HUES64 (cell line): ENCODE results near the gene ITGBL1.
"Not testable (repeated sequence)": the region's sequence is repeated elsewhere in the genome, so short reads cannot be mapped to it uniquely, and the experiment has no call there.

Experiments used
- H3K27ac ChIP-seq: 2 replicates; pipeline ENCODE4 v1.7.0; 2013; ENCODE audit warnings: low read depth, low read length, inconsistent platforms
- H3K27me3 ChIP-seq: 2 replicates; pipeline ENCODE4 v1.6.1; 2013; ENCODE audit warnings: mild to moderate bottlenecking, low read length; ENCODE audit not compliant: insufficient read depth
- H3K36me3 ChIP-seq: 2 replicates; pipeline ENCODE4 v1.6.1; 2013; ENCODE audit warnings: mild to moderate bottlenecking, low read length; ENCODE audit not compliant: insufficient read depth
- H3K4me1 ChIP-seq: 2 replicates; pipeline ENCODE4 v1.6.1; 2013; ENCODE audit warnings: mild to moderate bottlenecking, low read length, moderate library complexity; ENCODE audit not compliant: insufficient read depth
- H3K4me3 ChIP-seq: 2 replicates; pipeline ENCODE4 v1.5.1; 2013; ENCODE audit warnings: mild to moderate bottlenecking, low read length, moderate library complexity
- H3K9ac ChIP-seq: 2 replicates; pipeline ENCODE4 v1.6.1; 2013; ENCODE audit warnings: mild to moderate bottlenecking, low read depth, low read length
- H3K9me3 ChIP-seq: 2 replicates; pipeline ENCODE4 v1.6.1; 2013; ENCODE audit warnings: low read depth, low read length; ENCODE audit not compliant: insufficient read depth
- WGBS: fragments of 150-250, 120-280 bp; methylation state at CpG from one replicate; pipeline ENCODE4 v1.1.7; 2013; ENCODE audit warnings: missing lambda C conversion rate; 5-methylcytosine and 5-hydroxymethylcytosine counted together

Gene ITGBL1

GRCh38 chr13:101536079-101536478, 83.6 kb downstream of the ITGBL1 start:
- Histone ChIP-seq H3K4me3 (no peak overlapping the region), H3K4me1 (no peaks in the 10 kb centered on the region), H3K27me3 (no peaks in the 10 kb centered on the region), H3K9me3 (no peaks in the 10 kb centered on the region), H3K36me3 (no peaks in the 10 kb centered on the region), H3K27ac (no peak overlapping the region), H3K9ac (no peak overlapping the region)
- WGBS: 88% methylated on average over 2 of the region's 3 CpGs

DNA sequence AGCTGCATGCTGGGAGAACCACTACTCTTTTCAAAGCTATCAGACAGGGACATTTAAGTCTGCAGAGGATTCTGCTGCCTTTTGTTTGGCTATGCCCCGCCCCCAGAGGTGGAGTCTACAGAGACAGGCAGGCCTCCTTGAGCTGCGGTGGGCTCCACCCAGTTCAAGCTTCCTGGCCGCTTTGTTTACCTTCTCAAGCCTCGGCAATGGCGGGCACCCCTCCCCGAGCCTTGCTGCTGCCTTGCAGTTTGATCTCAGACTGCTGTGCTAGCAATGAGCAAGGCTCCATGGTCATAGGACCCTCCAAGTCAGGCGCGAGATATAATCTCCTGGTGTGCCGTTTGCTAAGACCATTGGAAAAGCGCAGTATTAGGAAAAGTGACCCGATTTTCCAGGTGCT, 92.1 kb downstream of the ITGBL1 start:
- H3K27ac ChIP-seq, H3K4me1 ChIP-seq, H3K36me3 ChIP-seq, H3K4me3 ChIP-seq, H3K27me3 ChIP-seq, H3K9ac ChIP-seq, H3K9me3 ChIP-seq: not testable (repeated sequence)
- 90% methylated on average over 11 of the region's 11 CpGs for whole genome bisulfite sequencing

DNA sequence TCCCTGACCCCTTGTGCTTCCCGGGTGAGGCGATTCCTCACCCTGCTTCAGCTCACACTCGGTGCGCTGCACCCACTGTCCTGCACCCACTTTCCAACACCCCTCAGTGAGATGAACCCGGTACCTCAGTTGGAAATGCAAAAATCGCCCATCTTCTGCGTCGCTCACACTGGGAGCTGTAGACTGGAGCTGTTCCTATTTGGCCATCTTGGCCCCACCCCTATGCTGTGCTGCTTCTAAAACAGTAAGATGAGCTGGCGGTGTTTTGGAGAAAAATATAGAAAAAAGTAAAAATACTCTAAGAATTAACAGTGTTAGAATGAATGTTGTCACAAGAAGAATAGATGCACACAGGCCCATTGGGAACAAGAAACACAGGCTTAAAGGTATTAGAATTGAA, 92.5 kb downstream of the ITGBL1 start:
- Histone ChIP-seq H3K27me3 (no peaks in the 10 kb centered on the region), H3K27ac (no peak overlapping the region), H3K4me3 (no peak overlapping the region), H3K9me3 (peaks cover 7% of the 10 kb centered on the region; the same call in 1 of the 2 replicates), H3K9ac (no peak overlapping the region), H3K36me3 (no peaks in the 10 kb centered on the region), H3K4me1 (no peaks in the 10 kb centered on the region)
- 97% methylated on average over 9 of the region's 9 CpGs for WGBS

DNA sequence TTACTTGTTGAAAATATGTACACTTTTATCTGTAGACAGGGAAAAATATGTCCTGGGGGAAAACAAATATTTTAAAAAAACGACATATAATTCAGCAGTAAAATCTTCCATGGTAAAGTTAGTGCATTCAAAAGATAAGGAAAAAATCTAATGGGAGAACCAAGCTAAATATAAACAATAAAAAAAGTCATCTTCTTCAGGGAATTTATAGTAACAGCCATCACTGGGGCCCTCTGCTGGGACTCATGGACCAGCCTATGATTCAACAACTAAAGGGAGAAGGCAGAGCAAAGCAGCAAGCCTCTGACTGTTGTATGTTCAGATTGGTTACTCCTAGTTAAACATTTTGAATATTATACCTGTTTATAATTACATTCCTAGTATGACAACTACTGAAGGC, 93.0 kb downstream of the ITGBL1 start:
- Histone ChIP-seq H3K27me3 (no peaks in the 10 kb centered on the region), H3K4me1 (no peaks in the 10 kb centered on the region), H3K36me3 (no peaks in the 10 kb centered on the region), H3K27ac (no peak overlapping the region), H3K9me3 (peaks cover 7% of the 10 kb centered on the region; the same call in 1 of the 2 replicates), H3K4me3 (no peak overlapping the region), H3K9ac (no peak overlapping the region)
- no CpG with 5 or more reads among the region's 1 CpG for WGBS

DNA sequence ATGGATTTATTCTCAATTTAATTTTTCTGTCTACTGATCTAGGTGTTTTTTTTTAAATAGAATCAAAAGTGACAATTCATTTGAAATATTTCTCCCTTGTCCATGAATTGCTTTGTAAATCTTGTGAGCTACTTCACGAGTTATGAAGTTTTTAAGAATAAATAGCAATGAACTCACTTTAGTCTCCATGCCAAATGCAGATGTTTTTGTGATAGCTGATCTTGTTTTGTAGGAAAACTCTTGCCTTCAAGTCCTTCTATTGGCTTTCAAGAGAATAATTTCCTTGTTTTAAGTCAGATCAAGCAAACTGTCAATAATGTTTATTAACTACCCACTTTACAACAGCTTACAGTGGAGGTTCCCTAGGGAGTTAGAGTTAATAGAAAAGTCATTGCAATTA, 99.8 kb downstream of the ITGBL1 start:
- Histone ChIP-seq H3K9me3 (no peaks in the 10 kb centered on the region), H3K36me3 (no peaks in the 10 kb centered on the region), H3K27me3 (no peaks in the 10 kb centered on the region), H3K9ac (no peak overlapping the region), H3K4me1 (no peaks in the 10 kb centered on the region), H3K4me3 (no peak overlapping the region), H3K27ac (no peak overlapping the region)
- WGBS: 100% methylated on average over 1 of the region's 1 CpG

DNA sequence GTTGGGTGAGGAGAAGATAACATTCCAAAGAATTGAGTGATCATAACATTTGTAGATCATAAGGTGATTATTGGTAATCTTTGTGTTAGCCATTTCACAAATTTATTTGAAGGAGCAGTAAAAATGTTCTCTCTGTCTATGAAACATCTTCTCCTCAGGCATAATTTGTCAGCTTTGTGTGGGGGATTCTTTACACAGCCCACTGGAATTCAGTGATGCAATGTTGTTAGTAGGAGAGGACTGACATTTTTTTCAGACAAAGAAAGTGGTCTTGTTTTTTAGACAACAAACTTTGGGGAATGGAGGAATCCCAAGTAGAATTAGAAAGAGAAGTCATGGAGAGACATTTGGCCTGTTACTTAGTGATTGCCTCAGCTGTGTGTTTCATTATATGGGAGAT, 100.3 kb downstream of the ITGBL1 start:
- no peaks in the 10 kb centered on the region for H3K36me3 ChIP-seq
- H3K27me3 ChIP-seq: no peaks in the 10 kb centered on the region
- no peaks in the 10 kb centered on the region for H3K4me1 ChIP-seq
- no peak overlapping the region for H3K9ac ChIP-seq
- no peak overlapping the region for H3K27ac ChIP-seq
- H3K9me3 ChIP-seq: no peaks in the 10 kb centered on the region
- H3K4me3 ChIP-seq: no peak overlapping the region

GRCh38 chr13:101554420-101555125, 102.1 kb downstream of the ITGBL1 start:
- Histone ChIP-seq H3K9me3 (no peaks in the 10 kb centered on the region), H3K27me3 (no peaks in the 10 kb centered on the region), H3K36me3 (no peaks in the 10 kb centered on the region), H3K9ac (no peak overlapping the region), H3K4me1 (peaks cover 4% of the 10 kb centered on the region; the same call in 1 of the 2 replicates), H3K27ac (no peak overlapping the region), H3K4me3 (no peak overlapping the region)
- 98% methylated on average over 2 of the region's 2 CpGs for WGBS

- Histone ChIP-seq H3K9me3 (no peaks in the 10 kb centered on the region), H3K4me1 (peaks cover 5% of the 10 kb centered on the region; the same call in 1 of the 2 replicates), H3K27me3 (no peaks in the 10 kb centered on the region), H3K9ac (no peak overlapping the region), H3K36me3 (no peaks in the 10 kb centered on the region), H3K27ac (no peak overlapping the region), H3K4me3 (no peak overlapping the region)
Measured at GRCh38 chr13:101555610-101556009, 103.1 kb downstream of the ITGBL1 start.

GRCh38 chr13:101556676-101557123, 104.2 kb downstream of the ITGBL1 start:
- WGBS: 93% methylated on average over 3 of the region's 3 CpGs

DNA sequence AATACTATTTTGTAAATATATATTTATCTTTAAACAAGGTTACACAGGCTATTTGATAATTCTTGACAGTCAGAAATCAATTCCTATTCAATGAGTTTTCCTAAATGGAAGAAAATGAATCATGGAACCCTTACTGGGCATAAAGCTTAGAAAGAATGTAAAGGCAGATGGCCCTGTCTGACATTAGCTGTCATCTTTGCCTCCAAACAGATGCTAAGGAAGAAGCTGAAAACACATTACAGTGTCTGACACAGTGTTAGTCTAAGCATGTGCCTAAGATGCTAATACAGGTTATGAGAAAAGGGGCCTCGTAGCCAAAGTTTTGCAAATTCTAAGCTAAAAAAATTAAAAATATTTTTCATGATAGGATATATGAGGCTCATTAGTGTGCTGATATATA, 112.8 kb downstream of the ITGBL1 start:
- Histone ChIP-seq H3K36me3 (no peaks in the 10 kb centered on the region), H3K4me3 (no peak overlapping the region), H3K27ac (no peak overlapping the region), H3K27me3 (no peaks in the 10 kb centered on the region), H3K9ac (no peak overlapping the region), H3K9me3 (no peaks in the 10 kb centered on the region), H3K4me1 (no peaks in the 10 kb centered on the region)
- WGBS: 86% methylated on average over 1 of the region's 1 CpG

More at GRCh38 chr13:101556676-101557123, 104.2 kb downstream of the ITGBL1 start:
- Histone ChIP-seq H3K4me1 (peaks cover 5% of the 10 kb centered on the region; the same call in 1 of the 2 replicates), H3K36me3 (no peaks in the 10 kb centered on the region), H3K27me3 (no peaks in the 10 kb centered on the region), H3K27ac (no peak overlapping the region), H3K9me3 (no peaks in the 10 kb centered on the region), H3K9ac (no peak overlapping the region), H3K4me3 (no peak overlapping the region)

- no peaks in the 10 kb centered on the region for H3K9me3 ChIP-seq
- no peaks in the 10 kb centered on the region for H3K27me3 ChIP-seq
- 90% methylated on average over 1 of the region's 4 CpGs for WGBS
- H3K9ac ChIP-seq: no peak overlapping the region
- H3K4me3 ChIP-seq: no peak overlapping the region
- no peak overlapping the region for H3K27ac ChIP-seq
- H3K4me1 ChIP-seq: no peaks in the 10 kb centered on the region
- H3K36me3 ChIP-seq: no peaks in the 10 kb centered on the region
Measured at GRCh38 chr13:101567841-101568240, 115.4 kb downstream of the ITGBL1 start.

DNA sequence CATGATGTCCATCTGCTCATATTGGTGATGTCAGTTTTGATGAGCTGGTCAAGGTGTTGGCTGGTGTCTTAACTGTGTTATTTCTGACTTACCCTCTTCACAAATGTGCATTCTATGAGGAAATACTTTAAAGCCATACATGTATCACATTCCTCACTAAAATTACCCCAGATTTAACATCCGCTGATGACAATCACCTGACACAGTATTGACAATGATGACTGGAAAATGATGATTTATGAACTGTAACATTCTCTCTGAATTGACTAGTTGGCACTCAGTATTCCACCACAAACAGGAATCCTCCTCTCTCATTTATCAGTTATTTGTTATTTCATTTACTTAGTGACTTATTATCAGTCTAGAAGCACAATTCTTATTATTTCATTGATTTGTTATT, 117.3 kb downstream of the ITGBL1 start:
- no peak overlapping the region for H3K9ac ChIP-seq
- WGBS: no CpG with 5 or more reads among the region's 1 CpG

More for the DNA sequence above, 117.3 kb downstream of the ITGBL1 start:
- Histone ChIP-seq H3K4me3 (no peak overlapping the region), H3K27ac (no peak overlapping the region), H3K9me3 (no peaks in the 10 kb centered on the region), H3K27me3 (no peaks in the 10 kb centered on the region), H3K36me3 (no peaks in the 10 kb centered on the region), H3K4me1 (no peaks in the 10 kb centered on the region)
